Measurements from ENCODE around the gene ADGRL4. TPM values are rescaled to one million over a fixed set of nuclear protein-coding genes. Genes with fewer than 3 reads are reported as not detected.
A peak's percentile ranks its signal among the peaks of the same experiment; 100 is the strongest.

Gene ADGRL4
- total RNA-seq, 1 donor from 2014 or later: 0.07 TPM

GRCh38 chr1:78958711-78959110 is 47.8 kb downstream of the ADGRL4 start:
- DNase-seq (ENCODE audit: low spot score): no peak
- Mint-ChIP-seq H3K9me3 (no peaks in the 10 kb centered on the region), H3K4me3 (no peak overlapping the region), H3K4me1 (no peaks in the 10 kb centered on the region), H3K36me3 (no peaks in the 10 kb centered on the region), H3K27me3 (ENCODE audit: insufficient read depth, low read depth) (no peaks in the 10 kb centered on the region), H3K27ac (no peak overlapping the region)
- no peaks in the 10 kb centered on the region for H3K4me1 ChIP-seq
- no peak overlapping the region for H3K27ac ChIP-seq
- H3K79me2 ChIP-seq (ENCODE audit: low read depth): no peaks in the 10 kb centered on the region
- H4K20me1 ChIP-seq (ENCODE audit: low read depth): no peaks in the 10 kb centered on the region
- no peaks in the 10 kb centered on the region for H3K27me3 ChIP-seq
- H3K4me2 ChIP-seq: no peak overlapping the region
- H2AFZ ChIP-seq (replicated peaks): no peak overlapping the region
- H3F3A ChIP-seq (ENCODE audit: low read depth): no peaks in the 10 kb centered on the region
- no peak overlapping the region for H3K4me3 ChIP-seq
- H3K9ac ChIP-seq: no peak overlapping the region
- H3K36me3 ChIP-seq: no peaks in the 10 kb centered on the region
- H3K9me3 ChIP-seq (ENCODE audit: low read depth): no peaks in the 10 kb centered on the region
- TF ChIP-seq CTCF (IDR thresholded peaks at IDR 0.05) (no peak), EZH2phosphoT487 (IDR thresholded peaks at IDR 0.05) (no peak), EZH2 (IDR thresholded peaks at IDR 0.05) (no peak)

- H3K9me3 Mint-ChIP-seq: no peaks in the 10 kb centered on the region
- peak; percentile 8 for DNase-seq (ENCODE audit: low spot score)
- Histone ChIP-seq H4K20me1 (ENCODE audit: low read depth) (no peaks in the 10 kb centered on the region), H3K4me3 (no peak overlapping the region), H3F3A (ENCODE audit: low read depth) (no peaks in the 10 kb centered on the region), H3K79me2 (ENCODE audit: low read depth) (no peaks in the 10 kb centered on the region), H3K9ac (no peak overlapping the region), H3K36me3 (no peaks in the 10 kb centered on the region), H3K9me3 (ENCODE audit: low read depth) (no peaks in the 10 kb centered on the region), H3K27ac (no peak overlapping the region), H3K27me3 (no peaks in the 10 kb centered on the region), H3K4me2 (no peak overlapping the region), H3K4me1 (no peaks in the 10 kb centered on the region), H2AFZ (replicated peaks) (no peak overlapping the region)
- no peaks in the 10 kb centered on the region for H3K27me3 Mint-ChIP-seq (ENCODE audit: insufficient read depth, low read depth)
- no peak overlapping the region for H3K4me3 Mint-ChIP-seq
- TF ChIP-seq EZH2 (IDR thresholded peaks at IDR 0.05): no peak
- no peak for TF ChIP-seq CTCF (IDR thresholded peaks at IDR 0.05)
- no peak for TF ChIP-seq EZH2phosphoT487 (IDR thresholded peaks at IDR 0.05)
- no peaks in the 10 kb centered on the region for H3K36me3 Mint-ChIP-seq
- H3K27ac Mint-ChIP-seq: no peak overlapping the region
- H3K4me1 Mint-ChIP-seq: no peaks in the 10 kb centered on the region
Measured at GRCh38 chr1:78950826-78951225, 55.7 kb downstream of the ADGRL4 start.

GRCh38 chr1:78949227-78949626 is 57.3 kb downstream of the ADGRL4 start:
- Mint-ChIP-seq H3K4me1 (no peaks in the 10 kb centered on the region), H3K27ac (no peak overlapping the region), H3K4me3 (no peak overlapping the region), H3K9me3 (no peaks in the 10 kb centered on the region), H3K27me3 (ENCODE audit: insufficient read depth, low read depth) (no peaks in the 10 kb centered on the region), H3K36me3 (no peaks in the 10 kb centered on the region)
- Histone ChIP-seq H2AFZ (replicated peaks) (no peak overlapping the region), H3K4me1 (no peaks in the 10 kb centered on the region), H3K9me3 (ENCODE audit: low read depth) (no peaks in the 10 kb centered on the region), H4K20me1 (ENCODE audit: low read depth) (no peaks in the 10 kb centered on the region), H3K9ac (no peak overlapping the region), H3K27me3 (no peaks in the 10 kb centered on the region), H3K36me3 (no peaks in the 10 kb centered on the region), H3K79me2 (ENCODE audit: low read depth) (no peaks in the 10 kb centered on the region), H3K4me3 (no peak overlapping the region), H3F3A (ENCODE audit: low read depth) (no peaks in the 10 kb centered on the region), H3K4me2 (no peak overlapping the region), H3K27ac (no peak overlapping the region)
- DNase-seq (ENCODE audit: low spot score): no peak
- no peak for TF ChIP-seq EZH2phosphoT487 (IDR thresholded peaks at IDR 0.05)
- no peak for TF ChIP-seq CTCF (IDR thresholded peaks at IDR 0.05)

- no peak for TF ChIP-seq CTCF (IDR thresholded peaks at IDR 0.05)
- no peak for TF ChIP-seq EZH2 (IDR thresholded peaks at IDR 0.05)
- TF ChIP-seq EZH2phosphoT487 (IDR thresholded peaks at IDR 0.05): no peak
- H3K4me1 Mint-ChIP-seq: no peaks in the 10 kb centered on the region
- no peak overlapping the region for H3K4me3 ChIP-seq
- no peak overlapping the region for H3K9ac ChIP-seq
- no peaks in the 10 kb centered on the region for H3K27me3 ChIP-seq
- H3K9me3 Mint-ChIP-seq: no peaks in the 10 kb centered on the region
- H3K36me3 ChIP-seq: no peaks in the 10 kb centered on the region
- H4K20me1 ChIP-seq (ENCODE audit: low read depth): no peaks in the 10 kb centered on the region
- H2AFZ ChIP-seq (replicated peaks): peak overlapping the region; percentile 8
- H3K27me3 Mint-ChIP-seq (ENCODE audit: insufficient read depth, low read depth): no peaks in the 10 kb centered on the region
- no peaks in the 10 kb centered on the region for H3K4me1 ChIP-seq
- no peaks in the 10 kb centered on the region for H3K79me2 ChIP-seq (ENCODE audit: low read depth)
- no peaks in the 10 kb centered on the region for H3K36me3 Mint-ChIP-seq
- H3K4me2 ChIP-seq: no peak overlapping the region
- no peak overlapping the region for H3K27ac Mint-ChIP-seq
- no peak overlapping the region for H3K27ac ChIP-seq
- H3K4me3 Mint-ChIP-seq: no peak overlapping the region
- no peaks in the 10 kb centered on the region for H3K9me3 ChIP-seq (ENCODE audit: low read depth)
- H3F3A ChIP-seq (ENCODE audit: low read depth): no peaks in the 10 kb centered on the region
- peak; percentile 25 for DNase-seq (ENCODE audit: low spot score)
Measured at GRCh38 chr1:78919150-78919549, 87.4 kb downstream of the ADGRL4 start.

All from neural progenitor cell (in vitro differentiated cells).